Activated CD4-positive, alpha-beta T cell treated with anti-CD3 and anti-CD28 coated beads, Interleukin-2, amount 50 U/mL, for 48 hours (primary cell): ENCODE data around the gene GLYATL3.
"Not testable (repeated sequence)": the region's sequence is repeated elsewhere in the genome, so short reads cannot be mapped to it uniquely, and the experiment has no call there.

ENCODE experiments used
- DNase-seq, 2 experiments: peaks; one replicate each; pipeline ENCODE4 v3.0.0-alpha.2; 2020

Gene GLYATL3

GRCh38 chr6:49499623-49500022 lies at the start of gene GLYATL3:
Gene GLYATL3, plus strand, starts transcription at chr6:49499923. Its CDS starts 12,068 bp downstream, at chr6:49511991.
- DNase-seq = no peak

DNA sequence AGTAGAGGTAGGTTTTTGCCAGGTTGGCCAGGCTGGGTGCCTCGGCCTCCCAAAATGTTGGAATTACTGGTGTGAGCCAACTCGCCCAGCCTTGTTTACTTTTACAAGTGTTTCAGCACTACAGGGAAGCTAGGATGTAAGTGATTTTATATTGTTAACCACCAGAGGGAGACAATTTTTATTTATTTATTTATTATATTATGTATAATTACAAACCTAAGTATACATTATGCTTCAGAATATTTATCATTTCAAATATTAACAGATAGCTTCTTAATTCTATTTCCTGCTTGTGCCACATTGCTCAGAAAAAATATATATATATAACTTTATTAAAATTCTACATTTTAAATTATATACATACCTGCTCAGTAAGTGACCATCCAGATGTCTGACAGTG lies 46.5 kb upstream of the GLYATL3 start:
- no peak for DNase-seq

DNA sequence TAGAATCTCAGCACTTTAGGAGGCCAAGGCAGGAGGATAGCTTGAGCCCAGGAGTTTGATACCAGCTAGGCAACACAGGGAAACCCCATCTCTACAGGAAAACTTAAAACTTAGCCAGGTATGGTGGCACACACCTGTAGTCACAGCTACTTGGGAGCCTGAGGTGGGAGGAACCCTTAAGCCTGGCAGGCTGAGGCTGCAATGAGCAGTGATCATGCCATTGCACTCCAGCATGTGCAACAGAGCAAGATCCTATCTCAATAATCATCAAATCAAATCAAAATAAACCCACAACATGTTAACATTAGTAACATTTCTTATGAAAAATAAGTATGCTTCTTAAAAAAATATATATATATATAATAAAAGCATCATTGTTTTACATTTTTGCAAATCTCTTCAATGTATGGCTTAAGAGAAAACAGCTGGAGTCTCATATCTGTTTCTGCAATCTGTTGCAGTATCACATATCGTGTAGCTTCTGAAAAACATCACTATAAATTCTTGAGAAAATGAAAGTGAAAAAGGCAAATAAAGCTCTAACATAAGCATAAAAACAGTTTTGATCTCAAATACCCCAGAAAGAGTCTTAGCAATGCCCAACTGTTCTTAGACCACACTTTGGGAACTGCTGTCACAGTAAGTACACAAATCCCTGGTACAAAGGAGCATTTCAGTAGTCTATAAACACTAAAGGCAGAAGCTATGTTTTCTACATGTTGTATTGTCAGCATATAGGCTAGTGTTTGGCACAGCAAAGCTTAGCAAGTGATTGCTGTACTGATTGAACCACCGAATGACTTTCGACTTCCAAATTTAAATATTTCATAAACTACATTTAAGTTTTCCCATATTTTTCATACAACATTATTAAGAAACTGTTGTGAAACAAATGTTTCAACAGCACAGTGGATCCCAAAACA lies 44.7 kb upstream of the GLYATL3 start:
- no peak for DNase-seq

DNA sequence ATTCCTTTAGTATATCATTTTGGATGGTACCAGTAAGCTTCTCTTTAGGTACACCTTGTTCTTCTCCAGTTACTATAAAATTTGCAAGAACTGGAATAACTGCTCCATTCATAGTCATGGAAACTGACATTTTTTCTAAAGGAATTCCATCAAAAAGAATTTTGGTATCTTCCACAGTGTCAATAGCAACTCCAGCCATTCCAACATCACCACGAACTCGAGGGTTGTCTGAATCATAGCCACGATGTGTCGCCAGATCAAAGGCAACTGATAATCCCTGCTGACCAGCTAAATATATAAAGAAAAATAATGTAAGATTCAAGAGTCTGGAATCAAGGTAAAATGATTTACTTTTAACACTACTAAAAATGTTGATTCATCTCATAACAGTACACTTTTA lies 42.0 kb upstream of the GLYATL3 start:
- no peak for DNase-seq

DNA sequence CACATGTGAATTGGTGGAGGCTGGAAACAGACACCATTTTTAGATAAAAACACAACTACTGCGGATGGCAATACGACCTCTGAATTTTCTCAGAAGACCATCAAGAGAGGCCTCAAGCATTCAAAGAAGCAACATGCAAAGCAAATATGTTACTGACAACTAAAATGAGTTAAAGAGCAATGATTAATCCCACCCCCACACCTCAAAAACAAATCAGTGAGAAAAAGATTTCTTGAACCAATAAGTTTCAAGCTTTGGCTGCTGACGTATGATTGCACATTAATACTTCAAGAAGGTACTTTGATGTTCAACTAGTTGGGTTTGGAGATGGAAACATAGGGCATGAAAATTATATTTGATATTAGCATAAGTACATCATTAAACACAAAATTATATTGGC lies 37.7 kb upstream of the GLYATL3 start:
- DNase-seq = no peak

DNA sequence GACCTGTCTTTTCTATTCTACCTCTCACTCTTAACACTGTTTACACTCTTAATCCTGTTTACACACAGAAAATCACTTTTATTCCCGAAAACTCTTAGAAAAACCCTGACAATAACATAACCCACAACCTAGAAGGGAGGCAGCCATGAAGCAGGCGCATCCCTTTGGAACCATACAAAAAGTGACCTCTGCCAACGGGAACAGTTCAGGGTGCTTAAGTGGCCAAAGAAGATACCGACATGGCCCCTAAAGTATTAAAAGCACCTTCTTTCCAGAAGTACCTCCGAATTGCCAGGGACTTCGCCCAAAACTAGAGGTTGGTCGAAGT lies 37.2 kb upstream of the GLYATL3 start:
- no peak for DNase-seq

GRCh38 chr6:49462927-49463611 lies 36.7 kb upstream of the GLYATL3 start, which contains the start of the genes CENPQ and MMUT:
Gene CENPQ, plus strand, starts transcription at chr6:49463370. Its CDS starts 6,807 bp downstream, at chr6:49470177.
Gene MMUT, minus strand, starts transcription at chr6:49463253. Its CDS starts 3,787 bp downstream, at chr6:49459466.
- DNase-seq = peak; percentile 87 to 91

GRCh38 chr6:49463612-49463967 lies 36.1 kb upstream of the GLYATL3 start:
- no peak for DNase-seq

- DNase-seq = no peak
Observed at GRCh38 chr6:49464691-49465090, 35.0 kb upstream of the GLYATL3 start.

DNA sequence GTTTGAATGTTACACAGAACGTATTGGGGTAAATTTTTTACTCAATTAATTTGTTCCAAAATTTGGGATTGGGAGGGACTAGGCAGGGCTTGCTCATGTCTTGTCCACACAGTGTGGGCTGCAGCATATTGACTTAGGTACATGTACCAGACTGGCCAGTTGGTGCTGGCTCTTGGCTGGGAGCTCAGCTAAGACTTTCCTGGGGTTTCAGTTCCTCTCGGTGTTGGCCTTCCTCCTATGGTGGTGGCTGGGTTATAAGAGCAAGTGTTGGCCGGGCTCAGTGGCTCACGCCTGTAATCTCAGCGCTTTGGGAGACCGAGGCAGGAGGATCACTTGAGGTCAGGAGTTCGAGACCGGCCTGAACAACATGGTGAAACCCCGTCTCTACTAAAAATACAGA lies 31.7 kb upstream of the GLYATL3 start:
- no peak for DNase-seq

- not testable (repeated sequence) for DNase-seq
Observed at GRCh38 chr6:49476564-49476963, 23.2 kb upstream of the GLYATL3 start.

- DNase-seq = no peak
Observed at GRCh38 chr6:49479308-49479970, 20.3 kb upstream of the GLYATL3 start.

GRCh38 chr6:49481846-49482245 lies 17.9 kb upstream of the GLYATL3 start:
- not testable (repeated sequence) for DNase-seq

DNA sequence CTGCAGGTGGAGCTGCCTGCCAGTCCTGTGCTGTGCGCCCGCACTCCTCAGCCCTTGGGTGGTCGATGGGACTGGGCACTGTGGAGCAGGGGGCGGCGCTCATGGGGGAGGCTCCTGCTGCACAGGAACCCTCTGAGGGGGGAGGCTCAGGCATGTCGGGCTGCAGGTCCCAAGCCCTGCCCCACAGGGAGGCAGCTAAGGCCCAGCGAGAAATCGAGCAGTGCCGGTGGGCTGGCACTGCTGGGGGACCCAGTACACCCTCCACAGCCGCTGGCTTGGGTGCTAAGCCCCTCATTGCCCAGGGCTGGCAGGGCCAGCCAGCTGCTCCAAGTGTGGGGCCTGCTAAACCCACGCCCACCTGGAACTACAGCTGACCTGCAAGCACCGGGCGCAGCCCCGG lies 16.3 kb upstream of the GLYATL3 start:
- DNase-seq = not testable (repeated sequence)

- no peak for DNase-seq
Observed at GRCh38 chr6:49490633-49491032, 9.1 kb upstream of the GLYATL3 start.

DNA sequence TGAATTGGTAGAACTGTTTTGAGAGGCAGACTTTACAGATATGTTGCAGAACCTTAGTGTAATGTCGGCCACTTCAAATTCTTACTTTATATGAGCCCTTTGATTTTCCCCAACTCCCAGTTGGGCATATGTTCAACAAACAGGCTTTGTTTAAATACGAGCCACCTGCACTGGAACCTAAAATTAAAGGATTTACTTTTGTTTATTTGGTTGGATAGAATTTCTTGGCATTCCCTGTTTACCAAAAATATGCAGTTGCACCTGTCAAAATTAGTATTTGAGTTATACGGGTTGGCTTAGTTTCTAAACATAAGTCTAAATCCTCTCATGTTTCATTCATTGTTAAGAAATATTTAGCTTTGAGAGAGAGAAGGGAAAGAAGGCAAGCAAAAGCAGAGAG lies 2.4 kb upstream of the GLYATL3 start:
- no peak for DNase-seq

GRCh38 chr6:49499126-49499525 lies 597 bp upstream of the GLYATL3 start:
- no peak for DNase-seq

- no peak for DNase-seq
Observed at GRCh38 chr6:49504666-49505065, 4.9 kb downstream of the GLYATL3 start.

DNA sequence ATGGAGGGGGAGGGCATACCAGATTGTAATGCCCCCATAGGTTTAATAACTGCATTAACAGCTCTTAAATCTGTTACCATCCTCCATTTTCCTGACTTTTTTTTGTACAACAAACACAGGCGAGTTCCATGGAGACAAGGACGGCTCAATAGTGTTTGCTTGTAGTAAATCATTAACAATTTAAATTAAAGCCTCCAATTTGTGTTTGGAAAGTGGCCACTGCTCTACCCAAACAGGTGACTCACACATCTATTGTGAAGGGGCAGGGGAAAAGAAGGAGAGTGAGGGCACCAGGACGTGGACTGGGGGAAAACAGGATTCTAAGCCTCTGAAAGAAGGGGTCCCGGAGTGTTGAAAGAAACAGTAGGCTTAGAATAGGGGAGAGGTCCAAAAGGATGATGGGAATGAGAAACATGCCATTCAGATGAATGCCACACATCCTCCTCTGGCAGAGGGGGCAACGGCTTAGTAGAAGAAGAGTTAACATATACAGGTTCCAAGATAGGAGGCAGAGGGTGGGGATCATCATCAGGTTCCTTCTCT lies 6.9 kb downstream of the GLYATL3 start:
- no peak for DNase-seq

DNA sequence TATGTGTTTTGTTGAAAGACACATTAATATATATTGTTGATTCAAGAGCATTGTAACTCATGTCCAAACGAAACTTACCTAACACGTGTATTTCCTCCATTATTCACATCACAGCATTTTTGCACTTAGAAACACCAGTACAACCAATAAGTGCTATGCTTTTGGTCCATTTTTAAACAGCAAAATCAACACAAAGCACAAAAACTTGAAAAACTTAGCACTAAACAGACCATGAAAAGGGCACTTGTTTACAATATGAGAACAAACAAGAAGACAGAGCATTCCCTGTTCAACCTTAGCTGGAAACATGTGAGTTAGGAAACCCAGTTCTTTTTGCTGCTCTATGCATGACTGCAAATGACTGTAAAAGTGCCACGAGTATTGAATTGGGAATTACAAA lies 9.6 kb downstream of the GLYATL3 start:
- DNase-seq = no peak

- DNase-seq = no peak
Observed at GRCh38 chr6:49513153-49513989, 13.6 kb downstream of the GLYATL3 start.
